Activated CD4-positive, CD25-positive, alpha-beta regulatory T cell treated with anti-CD3 and anti-CD28 coated beads, Interleukin-2, amount 50 U/mL, for 16 hours (primary cell): ENCODE measurements around the gene PIGN.
"Not testable (repeated sequence)": the region's sequence is repeated elsewhere in the genome, so short reads cannot be mapped to it uniquely, and the experiment has no call there.

Experiments used
- DNase-seq: peaks from one replicate; pipeline ENCODE4 v3.0.0-alpha.2; 2020; ENCODE audit warnings: low read depth, low spot score

Gene PIGN

GRCh38 chr18:62066102-62066818, 120.6 kb downstream of the PIGN start:
- no peak for DNase-seq

DNA sequence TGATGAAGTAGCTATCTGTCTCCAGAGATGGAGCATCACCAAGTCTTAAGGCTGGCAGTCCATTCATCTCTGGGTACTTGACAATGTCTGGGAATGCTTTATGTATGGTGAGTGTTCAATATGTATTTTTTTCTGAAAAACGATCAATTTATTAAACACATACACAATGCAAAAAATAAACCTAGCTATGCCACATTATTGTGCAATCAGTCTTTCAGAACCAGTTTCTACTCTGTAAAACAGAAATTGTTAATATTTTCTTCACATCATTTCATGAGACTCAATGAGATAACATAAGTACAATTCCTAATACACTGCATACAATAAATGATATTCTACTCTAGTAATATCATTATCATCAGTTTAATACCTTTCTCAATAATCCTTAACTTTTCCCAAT, 122.5 kb downstream of the PIGN start:
- no peak for DNase-seq

DNA sequence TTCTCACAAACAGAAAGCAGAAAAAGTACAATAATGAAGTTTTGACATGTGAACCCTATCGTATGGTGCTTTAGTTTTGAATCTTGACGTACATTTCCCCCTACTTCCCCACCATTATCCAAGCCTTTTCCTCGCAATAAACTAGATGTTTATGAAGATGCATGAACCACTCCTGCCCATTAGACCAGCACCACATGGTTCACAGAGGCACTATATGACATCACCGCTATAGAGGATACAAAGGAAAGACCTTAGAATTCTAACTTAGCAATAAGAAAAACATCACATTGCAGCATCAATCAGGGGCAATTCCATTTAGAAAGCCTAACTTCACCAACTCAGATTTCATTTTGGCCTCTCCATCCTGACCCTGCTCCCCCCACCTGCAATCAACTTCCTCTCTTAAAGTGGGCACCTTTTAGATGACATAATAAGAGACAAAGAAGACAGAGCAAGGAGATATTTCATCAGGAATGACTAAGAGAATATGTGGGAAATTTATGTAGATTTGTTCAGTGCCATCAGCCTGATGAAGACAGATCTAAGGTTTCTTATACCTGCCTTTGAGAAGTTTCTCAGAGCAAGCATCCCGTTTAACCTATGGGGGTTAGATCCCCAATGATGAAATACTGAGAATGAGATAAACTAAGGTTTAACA, 124.9 kb downstream of the PIGN start:
- DNase-seq: no peak

- no peak for DNase-seq
Measured at GRCh38 chr18:62060820-62061219, 126.0 kb downstream of the PIGN start.

GRCh38 chr18:62054929-62055498, 131.8 kb downstream of the PIGN start:
- no peak for DNase-seq

DNA sequence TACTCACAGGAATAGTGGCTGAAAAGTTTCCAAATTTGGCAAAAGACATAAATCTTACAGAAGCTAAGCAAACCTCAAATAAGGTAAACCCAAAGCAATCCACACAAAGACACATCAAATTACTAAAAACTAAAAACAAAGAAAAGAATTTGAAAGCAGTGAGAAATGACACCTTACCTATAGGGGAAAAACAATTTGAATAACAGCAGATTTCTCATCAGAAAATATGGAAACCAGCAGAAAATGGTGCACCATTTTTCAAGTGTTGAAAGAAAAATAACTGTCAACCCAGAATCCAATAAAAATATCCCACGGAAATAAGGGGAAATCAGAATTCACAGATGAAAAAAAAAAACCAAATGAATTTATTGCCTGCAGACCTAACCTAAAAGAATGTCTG, 138.6 kb downstream of the PIGN start:
- no peak for DNase-seq

GRCh38 chr18:62045316-62045715, 141.5 kb downstream of the PIGN start:
- no peak for DNase-seq

DNA sequence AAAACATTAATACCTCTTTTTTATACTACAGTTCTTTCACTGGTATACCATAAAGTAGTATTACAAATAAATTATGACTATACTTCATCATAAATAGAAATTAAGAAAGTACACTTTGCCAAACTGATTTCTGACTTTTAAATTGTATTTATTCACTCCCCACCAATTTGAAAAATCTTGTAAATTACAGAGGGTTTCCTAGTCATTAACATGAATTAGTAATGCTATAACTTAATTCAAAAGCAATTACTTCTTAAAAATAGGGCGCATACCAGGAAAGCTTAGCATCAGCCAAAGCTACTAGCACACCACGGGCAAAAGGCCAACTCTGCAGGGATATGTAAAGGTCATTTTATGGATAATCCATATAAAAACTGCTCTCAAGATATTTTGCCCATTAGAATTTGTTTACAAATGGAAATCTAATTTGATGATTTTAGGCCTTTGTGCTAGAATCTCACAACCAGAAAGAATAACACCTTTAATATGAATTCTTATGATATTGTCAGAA, 142.3 kb downstream of the PIGN start:
- no peak for DNase-seq

- no peak for DNase-seq
Measured at GRCh38 chr18:62037989-62038778, 148.7 kb downstream of the PIGN start.

- no peak for DNase-seq
Measured at GRCh38 chr18:62037012-62037742, 149.7 kb downstream of the PIGN start.

DNA sequence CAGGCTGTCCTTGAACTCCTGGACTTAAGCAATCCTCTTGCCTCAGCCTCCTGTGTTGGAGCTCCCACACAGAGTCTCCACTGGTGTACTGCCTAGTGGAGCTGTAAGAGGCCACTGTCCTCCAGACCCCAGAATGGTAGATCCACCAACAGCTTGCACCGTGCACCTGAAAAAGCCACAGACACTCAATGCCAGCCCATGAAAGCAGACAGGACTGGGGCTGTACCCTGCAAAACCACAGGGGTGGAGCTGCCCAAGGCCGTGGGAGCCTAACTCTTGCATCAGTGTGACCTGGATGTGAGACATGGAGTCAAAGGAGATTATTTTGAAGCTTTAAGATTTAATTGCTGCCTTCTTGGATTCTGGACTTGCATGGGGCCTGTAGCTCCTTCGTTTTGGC, 152.6 kb downstream of the PIGN start:
- DNase-seq: not testable (repeated sequence)

DNA sequence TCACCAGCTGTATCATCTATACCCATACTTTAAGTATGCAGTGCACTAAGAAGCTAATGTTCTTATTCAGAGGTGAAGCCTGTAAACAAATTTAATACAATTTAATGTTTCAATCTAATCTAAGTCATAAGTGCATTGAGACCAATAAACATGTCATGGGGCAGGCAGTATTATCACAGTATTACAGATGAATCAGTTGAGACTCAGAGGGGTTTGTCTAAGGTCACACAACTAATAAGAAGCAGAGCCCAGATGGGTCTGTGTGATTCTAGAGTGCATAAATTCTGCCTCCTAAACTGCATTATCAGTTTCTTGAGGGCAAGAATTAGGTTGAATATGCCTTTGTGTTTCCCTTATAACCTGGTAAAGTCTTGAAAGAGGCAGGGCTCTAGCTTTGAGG, 153.1 kb downstream of the PIGN start:
- no peak for DNase-seq

DNA sequence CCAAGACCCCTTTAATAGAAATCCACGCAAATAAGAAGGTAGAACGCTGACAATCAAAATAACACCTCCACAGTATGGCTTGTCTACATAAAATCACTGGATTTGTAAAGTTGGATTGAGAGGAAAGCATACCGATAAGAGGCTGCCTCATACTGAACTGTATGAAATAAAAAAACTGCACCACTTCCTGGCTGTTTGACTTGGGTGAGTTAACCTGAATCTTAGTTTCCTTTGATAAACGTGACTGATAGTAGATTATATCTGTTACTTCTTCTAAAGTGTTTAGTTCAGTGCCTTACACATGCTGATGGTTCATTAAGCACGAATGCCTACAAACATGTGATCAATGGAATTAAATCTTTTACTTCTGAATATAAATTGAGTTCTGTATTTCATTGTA, 153.6 kb downstream of the PIGN start:
- DNase-seq: no peak

DNA sequence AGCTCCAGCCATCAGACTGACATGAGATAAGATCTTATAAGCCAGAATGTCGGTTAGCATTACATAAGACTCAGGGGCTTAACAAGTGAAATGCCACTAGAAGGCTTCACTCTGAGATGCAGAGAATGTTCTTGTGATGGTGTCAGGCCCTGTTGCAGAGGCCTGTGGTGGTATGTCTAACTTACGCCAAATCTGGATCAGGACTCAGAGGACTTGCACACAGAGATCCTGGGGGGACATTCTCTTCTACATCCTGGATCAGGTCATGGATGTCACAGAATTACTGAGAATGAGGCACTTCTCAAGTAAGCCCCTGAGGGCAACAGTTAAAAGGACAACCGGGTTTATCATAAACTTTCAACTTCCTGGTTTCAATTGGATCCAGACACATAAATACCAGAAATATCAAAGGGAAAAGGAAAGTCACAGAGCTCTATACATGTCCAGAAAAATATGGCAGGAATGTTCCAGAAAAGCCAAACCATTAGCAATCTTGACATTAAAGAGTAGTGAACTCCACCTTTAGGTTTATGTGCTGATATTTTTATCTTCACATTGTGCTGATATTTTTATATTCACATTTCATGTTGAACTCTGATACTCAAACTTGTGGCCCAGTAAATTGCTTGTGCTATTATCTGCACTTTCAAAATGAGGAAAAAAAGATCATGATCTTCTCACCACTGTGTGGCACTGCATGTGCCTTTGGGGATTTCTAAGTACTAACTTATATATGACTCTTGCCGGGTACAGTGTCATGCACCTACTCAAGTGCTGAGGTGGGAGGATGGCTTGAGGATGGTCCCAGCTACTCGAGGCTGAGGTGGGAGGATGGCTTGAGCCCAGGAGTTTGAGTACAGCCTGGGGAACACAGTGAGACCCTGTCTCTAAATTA, 156.5 kb downstream of the PIGN start:
- DNase-seq: no peak

DNA sequence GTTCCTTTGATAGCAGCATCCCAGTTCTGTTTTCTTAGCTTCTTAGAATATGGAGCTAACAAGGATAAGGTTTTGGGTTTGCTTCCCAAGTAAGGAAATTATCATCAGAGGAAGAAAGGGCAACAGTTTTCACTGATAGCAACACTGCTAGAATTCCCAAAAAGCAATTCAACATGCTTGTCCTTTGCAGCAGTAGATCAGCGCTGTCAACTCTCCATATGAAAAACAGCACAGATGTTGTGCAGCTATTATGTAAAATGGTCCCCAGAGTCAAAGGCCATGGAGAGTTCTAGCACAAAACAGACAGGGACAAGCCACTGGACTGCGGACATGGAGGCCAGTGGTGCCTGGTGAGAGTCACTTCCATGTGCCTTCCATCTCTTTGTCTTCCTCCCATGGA, 158.1 kb downstream of the PIGN start:
- no peak for DNase-seq

- no peak for DNase-seq
Measured at GRCh38 chr18:62027914-62028520, 158.8 kb downstream of the PIGN start.

GRCh38 chr18:62026586-62026985, 160.3 kb downstream of the PIGN start:
- DNase-seq: no peak

DNA sequence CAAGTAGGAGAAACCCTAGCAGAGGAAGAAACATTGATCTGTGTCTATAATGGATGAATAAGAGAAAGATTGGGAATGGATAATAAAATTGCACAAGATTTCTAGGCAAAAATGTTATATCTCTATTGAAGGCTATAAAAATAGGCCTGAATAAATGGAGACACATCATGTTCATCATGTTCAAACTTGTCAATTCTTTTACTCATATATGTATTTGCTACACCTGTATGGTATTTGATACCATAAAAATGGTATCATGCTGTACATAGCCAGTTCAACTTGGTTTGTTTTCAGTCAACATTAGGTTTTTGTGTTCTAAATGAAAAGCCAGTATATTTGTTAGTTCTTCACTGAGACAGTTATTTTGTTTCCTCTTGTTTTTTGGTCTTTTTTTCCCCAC, 161.9 kb downstream of the PIGN start:
- no peak for DNase-seq

DNA sequence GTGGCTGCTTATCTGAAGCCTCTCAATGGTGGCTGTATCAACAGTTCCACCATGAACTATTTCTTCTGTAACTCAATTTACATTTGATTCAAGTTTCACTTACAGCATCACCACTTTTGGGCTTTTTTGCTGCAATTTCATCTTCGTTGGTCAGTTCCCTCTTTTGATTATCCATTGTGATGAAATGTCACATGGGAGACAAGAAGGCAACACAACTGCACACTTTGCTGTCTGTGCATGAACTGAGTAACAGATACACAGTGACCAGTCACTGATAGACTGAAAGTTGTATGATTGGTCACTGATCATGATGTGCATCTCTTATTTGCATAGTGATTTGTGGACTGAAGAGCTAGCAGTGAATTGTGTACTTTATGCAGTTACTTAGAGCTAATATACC, 163.3 kb downstream of the PIGN start:
- no peak for DNase-seq

- no peak for DNase-seq
Measured at GRCh38 chr18:62018759-62019041, 168.2 kb downstream of the PIGN start.
